Vagina (tissue), 2 donors: ENCODE data around the gene NCOA7. TPM values are rescaled to one million over a fixed set of nuclear protein-coding genes. Genes with fewer than 3 reads are reported as not detected.

Experiments used
- DNase-seq, 2 donors: peaks; one replicate each; pipeline ENCODE4 v3.0.0-alpha.2; 2017; ENCODE audit errors: extremely low spot score in 2 of 2
- H3K27ac ChIP-seq: fragments of 200-600 bp; sonication (generic); one replicate; pipeline ENCODE4 v1.5.1; 2019
- H3K27me3 ChIP-seq: fragments of 200-600 bp; sonication (generic); one replicate; pipeline ENCODE4 v1.5.1; 2019
- H3K36me3 ChIP-seq, 2 donors: fragments of 200-600 bp; sonication (generic); one replicate each; pipeline ENCODE4 v1.5.1; 2017 to 2019
- H3K4me1 ChIP-seq: fragments of 200-600 bp; sonication (generic); one replicate; pipeline ENCODE4 v1.5.1; 2019
- H3K4me3 ChIP-seq, 2 donors: fragments of 200-600 bp; sonication (generic); 1 replicate in 1 of 2; 2 replicates in 1 of 2; pipeline ENCODE4 v1.5.1; 2016 to 2019
- H3K9me3 ChIP-seq: fragments of 200-600 bp; sonication (generic); one replicate; pipeline ENCODE4 v1.5.1; 2019
- POLR2A ChIP-seq, 2 donors: fragments of 450-650 bp; IDR thresholded peaks; one replicate each; pipeline ENCODE4 v1.6.1; 2017; ENCODE audit warnings: antibody characterized with exemption in 2 of 2, mild to moderate bottlenecking in 2 of 2, moderate library complexity in 2 of 2
- POLR2AphosphoS5 ChIP-seq, 2 donors: sonication (generic); formaldehyde crosslinking; IDR thresholded peaks; one replicate each; pipeline ENCODE4 v1.9.0; 2017; ENCODE audit warnings: antibody characterized with exemption in 2 of 2, mild to moderate bottlenecking in 2 of 2, low read depth in 1 of 2; ENCODE audit not compliant: insufficient read depth in 1 of 2
- intact Hi-C: fragments of 100-400 bp; cut with DNase I; formaldehyde crosslinking; loops from one replicate; pipeline ENCODE4 v1.15.1; 2023
- total RNA-seq: library from RNA; depleted of rRNA; stranded (reverse); fragments of >200 nt; gene quantifications from one replicate; pipeline ENCODE4 v1.2.3, GENCODE V29; 2016
- TF ChIP-seq, protein P1 (sequence below), 3 experiments: fragments of 450-650 bp in 2 of 3; fragments of 200-600 bp in 1 of 3; sonication (generic) in 1 of 3; IDR thresholded peaks; one replicate each; pipeline ENCODE4 v1.5.1; 2017 to 2019; ENCODE audit warnings: antibody characterized with exemption in 3 of 3, mild to moderate bottlenecking in 2 of 3, moderate library complexity in 2 of 3

NCOA7 gene
- total RNA-seq: 48.6 TPM

DNA sequence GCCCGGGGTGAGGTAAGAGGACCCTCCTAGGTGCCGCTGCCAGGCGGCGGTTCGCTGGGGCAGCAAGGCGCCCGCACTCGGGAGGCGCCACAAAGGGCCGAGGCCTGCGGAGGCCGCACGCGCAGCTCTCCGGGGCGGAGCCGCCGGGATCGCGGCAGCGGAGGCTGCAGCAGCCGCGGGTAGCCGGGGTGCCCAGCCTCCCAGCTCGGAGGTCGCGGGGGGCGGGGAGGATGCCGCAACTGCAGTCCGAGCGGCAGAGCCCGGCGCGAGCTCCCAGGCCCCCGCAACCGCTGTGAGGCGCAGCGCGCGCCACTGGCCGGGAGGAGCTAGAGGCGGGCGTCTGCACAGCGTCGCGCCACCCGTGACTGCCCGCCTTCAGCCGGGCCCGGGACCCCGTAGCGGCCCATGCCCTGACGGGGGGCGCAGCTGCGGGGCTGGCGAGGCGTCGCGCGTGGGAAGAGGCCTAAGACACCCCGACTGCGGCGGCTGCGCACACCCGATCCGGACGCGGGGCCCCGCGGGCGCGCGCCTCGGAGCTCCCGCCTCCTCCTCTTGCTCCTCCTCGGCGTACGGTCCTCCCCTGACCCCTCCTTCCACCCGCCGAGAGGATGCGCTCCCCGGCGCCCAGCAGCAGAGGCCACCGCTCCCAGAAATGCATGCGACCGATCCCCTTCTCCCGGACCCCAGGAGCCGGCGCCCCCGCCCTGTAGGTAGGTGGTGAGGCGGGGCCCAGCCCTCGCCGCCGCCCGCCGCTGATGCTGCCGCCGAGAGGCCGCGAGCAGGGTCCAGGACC lies at the start of gene NCOA7:
Gene NCOA7 (plus strand): TSS at position 603 of the 793 bp plus-strand sequence. CDS start 24,395 bp downstream, outside the sequence.
- TF ChIP-seq POLR2A (IDR thresholded peaks at IDR 0.05) (peak; percentile 52 to 93), POLR2AphosphoS5 (IDR thresholded peaks at IDR 0.05; ENCODE audit: insufficient read depth in 1 of 2, low read depth in 1 of 2) (peak in 1 of 2 donors; percentile 87)
- TF ChIP-seq, protein P1, sequence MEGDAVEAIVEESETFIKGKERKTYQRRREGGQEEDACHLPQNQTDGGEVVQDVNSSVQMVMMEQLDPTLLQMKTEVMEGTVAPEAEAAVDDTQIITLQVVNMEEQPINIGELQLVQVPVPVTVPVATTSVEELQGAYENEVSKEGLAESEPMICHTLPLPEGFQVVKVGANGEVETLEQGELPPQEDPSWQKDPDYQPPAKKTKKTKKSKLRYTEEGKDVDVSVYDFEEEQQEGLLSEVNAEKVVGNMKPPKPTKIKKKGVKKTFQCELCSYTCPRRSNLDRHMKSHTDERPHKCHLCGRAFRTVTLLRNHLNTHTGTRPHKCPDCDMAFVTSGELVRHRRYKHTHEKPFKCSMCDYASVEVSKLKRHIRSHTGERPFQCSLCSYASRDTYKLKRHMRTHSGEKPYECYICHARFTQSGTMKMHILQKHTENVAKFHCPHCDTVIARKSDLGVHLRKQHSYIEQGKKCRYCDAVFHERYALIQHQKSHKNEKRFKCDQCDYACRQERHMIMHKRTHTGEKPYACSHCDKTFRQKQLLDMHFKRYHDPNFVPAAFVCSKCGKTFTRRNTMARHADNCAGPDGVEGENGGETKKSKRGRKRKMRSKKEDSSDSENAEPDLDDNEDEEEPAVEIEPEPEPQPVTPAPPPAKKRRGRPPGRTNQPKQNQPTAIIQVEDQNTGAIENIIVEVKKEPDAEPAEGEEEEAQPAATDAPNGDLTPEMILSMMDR (IDR thresholded peaks at IDR 0.05): peak in 2 of 3 experiments; percentile 4 to 39
- H3K9me3 ChIP-seq: no peaks in the 10 kb centered on the region
- intact Hi-C loops: no loop called here

GRCh38 chr6:125741336-125741735 lies 49.4 kb upstream of the NCOA7 start:
- Histone ChIP-seq H3K27ac (no peak overlapping the region), H3K9me3 (no peaks in the 10 kb centered on the region), H3K4me1 (peaks cover under 1% of the 10 kb centered on the region), H3K4me3 (no peak overlapping the region), H3K36me3 (no peaks in the 10 kb centered on the region), H3K27me3 (no peaks in the 10 kb centered on the region)
- no peak for DNase-seq
- intact Hi-C loops: no loop called here
- TF ChIP-seq, protein P1 (IDR thresholded peaks at IDR 0.05): no peak
- no peak for TF ChIP-seq POLR2A (IDR thresholded peaks at IDR 0.05)

More for the DNA sequence above, at the start of gene NCOA7:
- no peaks in the 10 kb centered on the region for H3K27me3 ChIP-seq
- peaks cover 53% of the 10 kb centered on the region for H3K4me1 ChIP-seq
- H3K36me3 ChIP-seq: no peaks in the 10 kb centered on the region
- peak within 1 kb of the TSS; percentile 97 for H3K27ac ChIP-seq
- DNase-seq: no peak
- peak within 1 kb of the TSS; percentile 88 to 94 for H3K4me3 ChIP-seq

DNA sequence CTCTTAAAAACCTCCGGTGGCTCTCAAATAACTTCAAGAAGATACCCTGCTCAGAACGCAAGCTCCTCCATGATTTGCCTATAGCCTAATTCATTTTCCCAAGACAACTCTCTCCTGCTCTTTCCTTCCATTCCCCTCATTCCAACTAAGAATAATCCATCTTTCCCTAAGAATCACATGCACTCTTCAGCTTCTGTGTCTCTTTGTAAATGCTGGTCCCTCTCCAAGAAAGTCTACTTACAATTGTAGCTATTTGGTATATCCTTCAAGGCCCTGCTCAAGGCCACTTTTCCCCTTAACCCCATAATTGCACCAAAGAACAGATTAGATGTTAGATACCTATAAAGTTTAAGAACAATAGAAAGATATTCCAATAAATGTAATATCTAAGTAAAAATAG lies 48.7 kb upstream of the NCOA7 start:
- H3K4me1 ChIP-seq: peaks cover 8% of the 10 kb centered on the region

GRCh38 chr6:125742464-125743120 lies 48.2 kb upstream of the NCOA7 start:
- intact Hi-C loops: no loop called here
- H3K27ac ChIP-seq: peak overlapping the region; percentile 29
- no peaks in the 10 kb centered on the region for H3K27me3 ChIP-seq
- no peaks in the 10 kb centered on the region for H3K9me3 ChIP-seq
- TF ChIP-seq POLR2A (IDR thresholded peaks at IDR 0.05) (no peak), POLR2AphosphoS5 (IDR thresholded peaks at IDR 0.05; ENCODE audit: insufficient read depth in 1 of 2, low read depth in 1 of 2) (no peak)
- TF ChIP-seq, protein P1 (IDR thresholded peaks at IDR 0.05): no peak
- no peak for DNase-seq
- H3K36me3 ChIP-seq: no peaks in the 10 kb centered on the region
- H3K4me1 ChIP-seq: peaks cover 13% of the 10 kb centered on the region
- H3K4me3 ChIP-seq: no peak overlapping the region

More for the DNA sequence above, 48.7 kb upstream of the NCOA7 start:
- Histone ChIP-seq H3K27ac (peak overlapping the region; percentile 29), H3K4me3 (no peak overlapping the region), H3K27me3 (no peaks in the 10 kb centered on the region), H3K9me3 (no peaks in the 10 kb centered on the region), H3K36me3 (no peaks in the 10 kb centered on the region)
- TF ChIP-seq POLR2A (IDR thresholded peaks at IDR 0.05) (no peak), POLR2AphosphoS5 (IDR thresholded peaks at IDR 0.05; ENCODE audit: insufficient read depth in 1 of 2, low read depth in 1 of 2) (no peak)
- TF ChIP-seq, protein P1 (IDR thresholded peaks at IDR 0.05): no peak
- intact Hi-C loops: no loop called here
- DNase-seq: no peak

- H3K4me1 ChIP-seq: peaks cover 24% of the 10 kb centered on the region
- intact Hi-C loops: no loop called here
Observed at GRCh38 chr6:125743604-125744003, 47.2 kb upstream of the NCOA7 start.

More at GRCh38 chr6:125743604-125744003, 47.2 kb upstream of the NCOA7 start:
- H3K27ac ChIP-seq: peak overlapping the region; percentile 7
- H3K4me3 ChIP-seq: no peak overlapping the region
- H3K27me3 ChIP-seq: no peaks in the 10 kb centered on the region
- DNase-seq: no peak
- no peaks in the 10 kb centered on the region for H3K9me3 ChIP-seq
- no peaks in the 10 kb centered on the region for H3K36me3 ChIP-seq
- no peak for TF ChIP-seq POLR2AphosphoS5 (IDR thresholded peaks at IDR 0.05; ENCODE audit: insufficient read depth in 1 of 2, low read depth in 1 of 2)
- no peak for TF ChIP-seq POLR2A (IDR thresholded peaks at IDR 0.05)
- TF ChIP-seq, protein P1 (IDR thresholded peaks at IDR 0.05): no peak
